A673 (cell line): ENCODE results near the gene MPP1. TPM values are rescaled to one million over a fixed set of nuclear protein-coding genes. Genes with fewer than 3 reads are reported as not detected.
"Not testable (repeated sequence)": the region's sequence is repeated elsewhere in the genome, so short reads cannot be mapped to it uniquely, and the experiment has no call there.

Experiments
- BruUV-seq: library from RNA; stranded (reverse); fragments of 400-500 nt; replicated peaks from 2 replicates; lab custom pipeline; 2021; lab: Mats Ljungman, UMichigan
- CTCF ChIA-PET: fragments of 300-600 bp; sonication (Branson Sonifier 250); formaldehyde crosslinking; loops from one replicate; lab custom pipeline; 2022; ENCODE audit warnings: antibody characterized with exemption; lab: Charles Lee
- POLR2A ChIA-PET: fragments of 300-600 bp; sonication (Branson Sonifier 250); formaldehyde crosslinking; loops from one replicate; lab custom pipeline; 2022; ENCODE audit warnings: antibody characterized with exemption; ENCODE audit not compliant: low non-redundant PET; lab: Charles Lee
- DNase-seq: peaks from one replicate; pipeline ENCODE4 v3.0.0-alpha.2; 2015; ENCODE audit warnings: low spot score
- H3K27ac ChIP-seq: fragments of 200-600 bp; sonication (generic); 2 replicates; pipeline ENCODE4 v1.5.1; 2016; ENCODE audit warnings: mixed run types, low read depth, mild to moderate bottlenecking, mixed read lengths, antibody characterized with exemption, low read length; ENCODE audit not compliant: poor library complexity, severe bottlenecking
- H3K27me3 ChIP-seq: fragments of 200-600 bp; sonication (generic); replicated peaks from 2 replicates; pipeline ENCODE4 v1.6.1; 2017; ENCODE audit warnings: mixed run types, low read depth, mild to moderate bottlenecking, mixed read lengths, antibody characterized with exemption, low read length; ENCODE audit not compliant: insufficient read depth, poor library complexity
- H3K36me3 ChIP-seq: fragments of 200-600 bp; sonication (generic); 2 replicates; pipeline ENCODE4 v1.6.1; 2016; ENCODE audit warnings: mixed run types, mild to moderate bottlenecking, mixed read lengths, antibody characterized with exemption, low read length; ENCODE audit not compliant: insufficient read depth, poor library complexity, severe bottlenecking
- H3K4me1 ChIP-seq: fragments of 200-600 bp; sonication (generic); 2 replicates; pipeline ENCODE4 v1.6.1; 2017; ENCODE audit warnings: mixed run types, mild to moderate bottlenecking, mixed read lengths, antibody characterized with exemption, low read length; ENCODE audit not compliant: insufficient read depth, poor library complexity, severe bottlenecking
- H3K4me3 ChIP-seq: fragments of 200-600 bp; sonication (generic); 2 replicates; pipeline ENCODE4 v1.5.1; 2016; ENCODE audit warnings: low read depth, mixed run types, mild to moderate bottlenecking, mixed read lengths, low read length; ENCODE audit not compliant: poor library complexity, severe bottlenecking
- H3K9me3 ChIP-seq: fragments of 200-600 bp; sonication (generic); 2 replicates; pipeline ENCODE4 v1.6.1; 2016; ENCODE audit warnings: mixed run types, low read depth, mild to moderate bottlenecking, mixed read lengths, antibody characterized with exemption, low read length; ENCODE audit not compliant: poor library complexity, severe bottlenecking
- CTCF ChIP-seq: fragments of 300-800, 200-600 bp; sonication (generic); conservative IDR thresholded peaks from 2 replicates; pipeline ENCODE4 v1.5.1; 2017; ENCODE audit warnings: low read depth, mild to moderate bottlenecking, antibody characterized with exemption, low read length, moderate library complexity, mixed read lengths
- EZH2 ChIP-seq: fragments of 200-600 bp; sonication (generic); IDR thresholded peaks from 2 replicates; pipeline ENCODE4 v1.6.1; 2017; ENCODE audit warnings: borderline replicate concordance, low read depth, mild to moderate bottlenecking, mixed read lengths, antibody characterized with exemption, low read length; ENCODE audit not compliant: poor library complexity, severe bottlenecking
- intact Hi-C: fragments of 100-400 bp; cut with micrococcal nuclease; formaldehyde crosslinking; loops from one replicate; pipeline ENCODE4 v1.10.0; 2022; ENCODE audit not compliant: unreplicated experiment
- total RNA-seq: library from RNA; stranded (reverse); gene quantifications from 2 replicates; pipeline ENCODE4 v1.2.3, GENCODE V29; 2021

MPP1 gene
- total RNA-seq, 1 experiment from 2014 or later: 10.4 TPM

- POLR2A ChIA-PET: no interaction called here
- intact Hi-C loops: no loop called here
Observed at GRCh38 chrX:154821523-154821922, 16.2 kb upstream of the MPP1 start.

GRCh38 chrX:154819771-154820341 is 14.6 kb upstream of the MPP1 start:
- no peak for DNase-seq
- ChIA-PET POLR2A (no interaction called here), CTCF (no interaction called here)
- no TSS peak for BruUV-seq
- no peaks in the 10 kb centered on the region for H3K9me3 ChIP-seq
- no peaks in the 10 kb centered on the region for H3K36me3 ChIP-seq
- no peaks in the 10 kb centered on the region for H3K27me3 ChIP-seq
- no peaks in the 10 kb centered on the region for H3K4me1 ChIP-seq
- H3K4me3 ChIP-seq: no peak overlapping the region
- intact Hi-C loops: no loop called here
- TF ChIP-seq CTCF: no peak
- TF ChIP-seq EZH2: no peak
- H3K27ac ChIP-seq: no peak overlapping the region

More at GRCh38 chrX:154821523-154821922, 16.2 kb upstream of the MPP1 start:
- Histone ChIP-seq H3K9me3 (no peaks in the 10 kb centered on the region), H3K27me3 (no peaks in the 10 kb centered on the region), H3K4me3 (no peak overlapping the region), H3K36me3 (no peaks in the 10 kb centered on the region), H3K4me1 (no peaks in the 10 kb centered on the region), H3K27ac (no peak overlapping the region)
- TF ChIP-seq EZH2: no peak
- no peak for TF ChIP-seq CTCF
- DNase-seq: no peak
- CTCF ChIA-PET: no interaction called here
- no TSS peak for BruUV-seq

GRCh38 chrX:154818916-154819770 is 13.9 kb upstream of the MPP1 start:
- CTCF ChIA-PET: no interaction called here
- TF ChIP-seq EZH2 (no peak), CTCF (no peak)
- H3K4me1 ChIP-seq: no peaks in the 10 kb centered on the region
- DNase-seq: no peak
- H3K9me3 ChIP-seq: no peaks in the 10 kb centered on the region
- no peak overlapping the region for H3K27ac ChIP-seq
- no peak overlapping the region for H3K4me3 ChIP-seq
- H3K36me3 ChIP-seq: no peaks in the 10 kb centered on the region
- no peaks in the 10 kb centered on the region for H3K27me3 ChIP-seq
- intact Hi-C loops: no loop called here
- no TSS peak for BruUV-seq
- POLR2A ChIA-PET: no interaction called here

GRCh38 chrX:154817048-154817618 is 11.8 kb upstream of the MPP1 start:
- POLR2A ChIA-PET, H3K36me3 ChIP-seq, H3K27ac ChIP-seq, BruUV-seq, H3K4me3 ChIP-seq, H3K9me3 ChIP-seq, H3K4me1 ChIP-seq, H3K27me3 ChIP-seq, CTCF ChIA-PET, intact Hi-C loops, DNase-seq: not testable (repeated sequence)

GRCh38 chrX:154816326-154816898 is 11.1 kb upstream of the MPP1 start:
- POLR2A ChIA-PET, intact Hi-C loops, H3K27ac ChIP-seq, DNase-seq, H3K36me3 ChIP-seq, BruUV-seq, H3K9me3 ChIP-seq, H3K4me3 ChIP-seq, CTCF ChIA-PET, H3K4me1 ChIP-seq, H3K27me3 ChIP-seq: not testable (repeated sequence)
